Upper lobe of left lung (tissue), 4 donors: Measurements from ENCODE around the gene ANKRD44.

Experiments used
- CTCF ChIP-seq, 6 experiments: fragments of 450-650 bp in 4 of 6; fragments of 200-600 bp in 2 of 6; sonication (generic) in 2 of 6; IDR thresholded peaks; one replicate each; pipeline ENCODE4 v1.5.1; 2016 to 2019; ENCODE audit warnings: antibody characterized with exemption in 6 of 6
- POLR2A ChIP-seq, 4 donors: fragments of 450-650 bp; IDR thresholded peaks; one replicate each; pipeline ENCODE4 v1.5.1; 2016 to 2017; ENCODE audit warnings: antibody characterized with exemption in 4 of 4, mild to moderate bottlenecking in 2 of 4
- POLR2AphosphoS5 ChIP-seq, 2 donors: sonication (generic); formaldehyde crosslinking; IDR thresholded peaks; one replicate each; pipeline ENCODE4 v1.5.1; 2017; ENCODE audit warnings: antibody characterized with exemption in 2 of 2

- TF ChIP-seq CTCF (IDR thresholded peaks at IDR 0.05) = no peak
- TF ChIP-seq POLR2AphosphoS5 (IDR thresholded peaks at IDR 0.05) = no peak
- TF ChIP-seq POLR2A (IDR thresholded peaks at IDR 0.05) = no peak
These were observed 129.1 kb downstream of the ANKRD44 start for GRCh38 chr2:197181491-197181890.
